Left renal pelvis (tissue), 4 donors: ENCODE data around the gene MAPK14. TPM values are rescaled to one million over a fixed set of nuclear protein-coding genes. Genes with fewer than 3 reads are reported as not detected.
"Not testable (repeated sequence)": the region's sequence is repeated elsewhere in the genome, so short reads cannot be mapped to it uniquely, and the experiment has no call there.

Experiments used
- DNase-seq, 4 donors: peaks; one replicate each; pipeline ENCODE4 v3.0.0-alpha.2; 2013; ENCODE audit warnings: low read depth in 4 of 4, low spot score in 3 of 4
- polyA plus RNA-seq, 4 donors: library from polyadenylated mRNA; unstranded; fragments of 120-200 nt; gene quantifications; one replicate each; pipeline ENCODE4 v1.2.1, GENCODE V29; 2013; ENCODE audit not compliant: insufficient read length in 4 of 4

Gene MAPK14
- polyA plus RNA-seq, 4 donors = 52.8 to 55.8 (median 54.5) TPM

- DNase-seq = no peak
These were observed 39.9 kb downstream of the MAPK14 start for GRCh38 chr6:36067374-36068011.

GRCh38 chr6:36068012-36068392 is 40.4 kb downstream of the MAPK14 start:
- no peak for DNase-seq

GRCh38 chr6:36068586-36068985 is 41.0 kb downstream of the MAPK14 start:
- DNase-seq = no peak

- no peak for DNase-seq
These were observed 42.0 kb downstream of the MAPK14 start for GRCh38 chr6:36069573-36069972.

GRCh38 chr6:36070252-36070651 is 42.6 kb downstream of the MAPK14 start:
- no peak for DNase-seq

- no peak for DNase-seq
These were observed 43.7 kb downstream of the MAPK14 start for GRCh38 chr6:36071281-36071680.

- DNase-seq = no peak
These were observed 44.1 kb downstream of the MAPK14 start for GRCh38 chr6:36071714-36072113.

GRCh38 chr6:36072681-36073080 is 45.1 kb downstream of the MAPK14 start:
- DNase-seq = no peak

- DNase-seq = no peak
These were observed 46.0 kb downstream of the MAPK14 start for GRCh38 chr6:36073587-36073986.

- DNase-seq = no peak
These were observed 48.0 kb downstream of the MAPK14 start for GRCh38 chr6:36075656-36076055.

GRCh38 chr6:36076178-36077063 is 48.8 kb downstream of the MAPK14 start:
- DNase-seq = no peak

- no peak for DNase-seq
These were observed 50.6 kb downstream of the MAPK14 start for GRCh38 chr6:36078159-36078558.

- no peak for DNase-seq
These were observed 52.0 kb downstream of the MAPK14 start for GRCh38 chr6:36079601-36080000.

GRCh38 chr6:36082318-36082717 is 54.7 kb downstream of the MAPK14 start:
- no peak for DNase-seq

GRCh38 chr6:36083446-36083845 is 55.8 kb downstream of the MAPK14 start:
- DNase-seq = no peak

GRCh38 chr6:36088204-36088603 is 60.6 kb downstream of the MAPK14 start:
- not testable (repeated sequence) for DNase-seq

- DNase-seq = no peak
These were observed 61.4 kb downstream of the MAPK14 start for GRCh38 chr6:36089048-36089447.

- no peak for DNase-seq
These were observed 66.6 kb downstream of the MAPK14 start for GRCh38 chr6:36094238-36094637.

- DNase-seq = peak; percentile 57 to 69 (median 60)
These were observed 67.3 kb downstream of the MAPK14 start for GRCh38 chr6:36094753-36095496.

GRCh38 chr6:36095497-36096391 is 68.1 kb downstream of the MAPK14 start:
- DNase-seq = no peak
